Measurements from ENCODE around the gene ATP2A1. TPM values are rescaled to one million over a fixed set of nuclear protein-coding genes. Genes with fewer than 3 reads are reported as not detected.
A peak's percentile ranks its signal among the peaks of the same experiment; 100 is the strongest.
"Not testable (repeated sequence)": the region's sequence is repeated elsewhere in the genome, so short reads cannot be mapped to it uniquely, and the experiment has no call there.

The ATP2A1 gene
- polyA plus RNA-seq, 1 experiment = 0.50 TPM

GRCh38 chr16:28865001-28865688 lies 13.1 kb upstream of the ATP2A1 start:
- no peaks in the 10 kb centered on the region for H3K9me3 ChIP-seq (ENCODE audit: control insufficient read depth, insufficient read depth, low read length)
- no peak overlapping the region for H3K27ac ChIP-seq (ENCODE audit: low read depth, low read length)
- no peak for TF ChIP-seq CTCF (IDR thresholded peaks at IDR 0.05; ENCODE audit: low read depth, low read length)
- ChIA-PET POLR2A (no interaction called here), CTCF (interaction anchor here (0.8 to 1.5 kb wide), 3 partner anchors 20 to 109 kb away, joined by 3 to 5 read pairs (median 3); no protein-coding TSS in a partner anchor)
- no peak for DNase-seq (ENCODE audit: low read depth, low spot score)
- H3K4me3 ChIP-seq (ENCODE audit: low read depth, low read length) = peak overlapping the region; percentile 94
- H3K27me3 ChIP-seq (ENCODE audit: control insufficient read depth, insufficient read depth, low read length) = no peaks in the 10 kb centered on the region

- no peaks in the 10 kb centered on the region for H3K9me3 ChIP-seq (ENCODE audit: control insufficient read depth, insufficient read depth, low read length)
- CTCF ChIA-PET = interaction anchor here (1.5 kb wide), 1 partner anchor 79 kb away, joined by 5 read pairs; no protein-coding TSS in a partner anchor
- no peak overlapping the region for H3K27ac ChIP-seq (ENCODE audit: low read depth, low read length)
- H3K27me3 ChIP-seq (ENCODE audit: control insufficient read depth, insufficient read depth, low read length) = no peaks in the 10 kb centered on the region
- POLR2A ChIA-PET = no interaction called here
- DNase-seq (ENCODE audit: low read depth, low spot score) = no peak
- no peak overlapping the region for H3K4me3 ChIP-seq (ENCODE audit: low read depth, low read length)
- TF ChIP-seq CTCF (IDR thresholded peaks at IDR 0.05; ENCODE audit: low read depth, low read length) = no peak
Observed at GRCh38 chr16:28865722-28866453, 12.4 kb upstream of the ATP2A1 start.

GRCh38 chr16:28866454-28866804 lies 11.9 kb upstream of the ATP2A1 start:
- CTCF ChIA-PET = interaction anchor here (1.6 kb wide), 1 partner anchor 79 kb away, joined by 3 read pairs; no protein-coding TSS in a partner anchor
- no peak for DNase-seq (ENCODE audit: low read depth, low spot score)
- POLR2A ChIA-PET = no interaction called here
- H3K9me3 ChIP-seq (ENCODE audit: control insufficient read depth, insufficient read depth, low read length) = no peaks in the 10 kb centered on the region
- H3K27ac ChIP-seq (ENCODE audit: low read depth, low read length) = no peak overlapping the region
- H3K27me3 ChIP-seq (ENCODE audit: control insufficient read depth, insufficient read depth, low read length) = no peaks in the 10 kb centered on the region
- no peak overlapping the region for H3K4me3 ChIP-seq (ENCODE audit: low read depth, low read length)
- no peak for TF ChIP-seq CTCF (IDR thresholded peaks at IDR 0.05; ENCODE audit: low read depth, low read length)

- CTCF ChIA-PET = interaction anchor here (0.5 to 1.6 kb wide), 2 partner anchors 8 to 78 kb away, joined by 3 to 7 read pairs; no protein-coding TSS in a partner anchor
Observed at GRCh38 chr16:28867241-28867640, 11.0 kb upstream of the ATP2A1 start.

GRCh38 chr16:28867646-28868045 lies 10.6 kb upstream of the ATP2A1 start:
- ChIA-PET POLR2A (interaction anchor here (1.0 kb wide), 1 partner anchor 12 kb away, joined by 3 read pairs; no protein-coding TSS in a partner anchor), CTCF (interaction anchor here (1.6 kb wide), 1 partner anchor 77 kb away, joined by 3 read pairs; no protein-coding TSS in a partner anchor)
- H3K27ac ChIP-seq (ENCODE audit: low read depth, low read length); DNase-seq (ENCODE audit: low read depth, low spot score); H3K27me3 ChIP-seq (ENCODE audit: control insufficient read depth, insufficient read depth, low read length); H3K9me3 ChIP-seq (ENCODE audit: control insufficient read depth, insufficient read depth, low read length); H3K4me3 ChIP-seq (ENCODE audit: low read depth, low read length): not testable (repeated sequence)

More at GRCh38 chr16:28867241-28867640, 11.0 kb upstream of the ATP2A1 start:
- Histone ChIP-seq H3K27ac (ENCODE audit: low read depth, low read length) (no peak overlapping the region), H3K4me3 (ENCODE audit: low read depth, low read length) (no peak overlapping the region), H3K9me3 (ENCODE audit: control insufficient read depth, insufficient read depth, low read length) (no peaks in the 10 kb centered on the region), H3K27me3 (ENCODE audit: control insufficient read depth, insufficient read depth, low read length) (no peaks in the 10 kb centered on the region)
- DNase-seq (ENCODE audit: low read depth, low spot score) = no peak
- POLR2A ChIA-PET = no interaction called here
- TF ChIP-seq CTCF (IDR thresholded peaks at IDR 0.05; ENCODE audit: low read depth, low read length) = no peak
